Measurements from ENCODE around the gene PSMB7.

PSMB7 gene

GRCh38 chr9:124403246-124403645 lies 12.0 kb downstream of the PSMB7 start:
- no peaks in the 10 kb centered on the region for H3K27me3 ChIP-seq (ENCODE audit: low read depth, low read length)
- H3K4me1 ChIP-seq (ENCODE audit: control insufficient read depth in 1 of 2, insufficient read depth in 2 of 2, low read length in 2 of 2) = peaks cover 0 to 19% of the 10 kb centered on the region in 2 donors
- H3K27ac ChIP-seq (ENCODE audit: low read length) = no peak overlapping the region
- no peaks in the 10 kb centered on the region for H3K9me3 ChIP-seq (ENCODE audit: control insufficient read depth in 1 of 2, low read length in 2 of 2)
- H3K36me3 ChIP-seq (ENCODE audit: control insufficient read depth in 1 of 2, insufficient read depth in 2 of 2, low read length in 2 of 2) = peaks cover 31 to 62% of the 10 kb centered on the region in 2 donors
- H3K4me3 ChIP-seq (ENCODE audit: low read depth in 1 of 2, low read length in 2 of 2) = no peak overlapping the region

DNA sequence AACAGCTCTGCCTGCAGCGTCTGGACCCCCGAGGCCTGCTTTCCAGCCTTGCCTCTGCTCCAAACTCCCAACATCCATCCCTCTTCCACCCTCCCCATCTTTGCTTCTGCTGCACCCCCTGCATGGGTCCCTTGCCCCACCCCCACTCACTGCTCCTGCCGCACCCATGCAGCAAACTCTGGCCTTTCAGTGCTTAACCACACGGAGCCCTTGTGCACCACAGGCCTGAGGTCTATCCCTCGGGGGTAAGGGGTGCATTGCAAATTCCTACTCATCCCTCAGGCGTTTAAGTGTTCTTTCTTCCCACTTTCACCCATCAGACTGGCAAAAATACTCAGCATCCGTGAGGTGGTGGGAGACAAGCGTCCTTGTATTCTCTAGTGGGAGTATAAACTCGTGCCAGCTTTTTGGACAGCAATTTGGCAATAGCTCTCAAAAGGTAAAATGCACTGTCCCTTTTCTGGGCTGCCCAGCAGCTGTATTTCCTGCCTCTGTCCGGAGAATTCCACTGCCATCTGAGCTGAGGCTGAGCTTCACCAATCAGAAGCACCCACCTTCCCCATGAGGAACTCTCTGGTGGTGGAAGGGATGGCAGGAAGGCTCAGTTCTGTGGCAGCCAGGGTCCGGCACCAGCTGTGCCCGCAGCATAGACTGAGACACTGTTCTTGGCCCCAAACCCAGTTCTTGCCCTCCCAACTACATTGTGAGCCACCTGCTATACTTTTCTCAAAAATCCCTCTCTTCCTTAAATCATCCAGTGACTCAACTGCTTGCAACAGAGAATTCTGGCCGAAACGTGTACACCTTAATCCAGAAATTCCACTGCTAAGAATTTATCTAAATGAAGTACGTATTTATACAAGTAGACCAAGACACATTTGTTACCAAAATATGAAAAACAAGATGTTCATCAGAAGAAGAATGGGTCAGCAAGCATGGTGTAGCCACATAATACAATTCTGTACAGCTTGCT lies 15.0 kb downstream of the PSMB7 start:
- no peaks in the 10 kb centered on the region for H3K27me3 ChIP-seq (ENCODE audit: low read depth, low read length)
- H3K36me3 ChIP-seq (ENCODE audit: control insufficient read depth in 1 of 2, insufficient read depth in 2 of 2, low read length in 2 of 2) = peaks cover 29 to 39% of the 10 kb centered on the region in 2 donors
- H3K27ac ChIP-seq (ENCODE audit: low read length) = no peak overlapping the region
- H3K4me3 ChIP-seq (ENCODE audit: low read depth in 1 of 2, low read length in 2 of 2) = no peak overlapping the region
- no peaks in the 10 kb centered on the region for H3K9me3 ChIP-seq (ENCODE audit: control insufficient read depth in 1 of 2, low read length in 2 of 2)
- H3K4me1 ChIP-seq (ENCODE audit: control insufficient read depth in 1 of 2, insufficient read depth in 2 of 2, low read length in 2 of 2) = peaks cover 0 to 19% of the 10 kb centered on the region in 2 donors

GRCh38 chr9:124399323-124399967 lies 15.8 kb downstream of the PSMB7 start:
- H3K27ac ChIP-seq (ENCODE audit: low read length) = no peak overlapping the region
- H3K9me3 ChIP-seq (ENCODE audit: control insufficient read depth in 1 of 2, low read length in 2 of 2) = no peaks in the 10 kb centered on the region
- H3K27me3 ChIP-seq (ENCODE audit: low read depth, low read length) = no peaks in the 10 kb centered on the region
- peaks cover 0 to 19% of the 10 kb centered on the region in 2 donors for H3K4me1 ChIP-seq (ENCODE audit: control insufficient read depth in 1 of 2, insufficient read depth in 2 of 2, low read length in 2 of 2)
- peaks cover 29 to 34% of the 10 kb centered on the region in 2 donors for H3K36me3 ChIP-seq (ENCODE audit: control insufficient read depth in 1 of 2, insufficient read depth in 2 of 2, low read length in 2 of 2)
- H3K4me3 ChIP-seq (ENCODE audit: low read depth in 1 of 2, low read length in 2 of 2) = no peak overlapping the region

- H3K4me1 ChIP-seq (ENCODE audit: control insufficient read depth in 1 of 2, insufficient read depth in 2 of 2, low read length in 2 of 2) = peaks cover 0 to 22% of the 10 kb centered on the region in 2 donors
- no peak overlapping the region for H3K27ac ChIP-seq (ENCODE audit: low read length)
- H3K27me3 ChIP-seq (ENCODE audit: low read depth, low read length) = no peaks in the 10 kb centered on the region
- no peak overlapping the region for H3K4me3 ChIP-seq (ENCODE audit: low read depth in 1 of 2, low read length in 2 of 2)
- H3K9me3 ChIP-seq (ENCODE audit: control insufficient read depth in 1 of 2, low read length in 2 of 2) = no peaks in the 10 kb centered on the region
- peaks cover 24 to 25% of the 10 kb centered on the region in 2 donors for H3K36me3 ChIP-seq (ENCODE audit: control insufficient read depth in 1 of 2, insufficient read depth in 2 of 2, low read length in 2 of 2)
Measured at GRCh38 chr9:124398191-124398935, 16.9 kb downstream of the PSMB7 start.

GRCh38 chr9:124395826-124396225 lies 19.4 kb downstream of the PSMB7 start:
- no peak overlapping the region for H3K27ac ChIP-seq (ENCODE audit: low read length)
- no peaks in the 10 kb centered on the region for H3K9me3 ChIP-seq (ENCODE audit: control insufficient read depth in 1 of 2, low read length in 2 of 2)
- H3K4me3 ChIP-seq (ENCODE audit: low read depth in 1 of 2, low read length in 2 of 2) = no peak overlapping the region
- peaks cover 11 to 16% of the 10 kb centered on the region in 2 donors for H3K36me3 ChIP-seq (ENCODE audit: control insufficient read depth in 1 of 2, insufficient read depth in 2 of 2, low read length in 2 of 2)
- H3K4me1 ChIP-seq (ENCODE audit: control insufficient read depth in 1 of 2, insufficient read depth in 2 of 2, low read length in 2 of 2) = peaks cover 9 to 37% of the 10 kb centered on the region in 2 donors
- no peaks in the 10 kb centered on the region for H3K27me3 ChIP-seq (ENCODE audit: low read depth, low read length)

- Histone ChIP-seq H3K27me3 (ENCODE audit: low read depth, low read length) (no peaks in the 10 kb centered on the region), H3K9me3 (ENCODE audit: control insufficient read depth in 1 of 2, low read length in 2 of 2) (no peaks in the 10 kb centered on the region), H3K4me3 (ENCODE audit: low read depth in 1 of 2, low read length in 2 of 2) (no peak overlapping the region), H3K36me3 (ENCODE audit: control insufficient read depth in 1 of 2, insufficient read depth in 2 of 2, low read length in 2 of 2) (peaks cover 4 to 11% of the 10 kb centered on the region in 2 donors), H3K27ac (ENCODE audit: low read length) (no peak overlapping the region), H3K4me1 (ENCODE audit: control insufficient read depth in 1 of 2, insufficient read depth in 2 of 2, low read length in 2 of 2) (peaks cover 14 to 36% of the 10 kb centered on the region in 2 donors)
Measured at GRCh38 chr9:124394596-124394995, 20.6 kb downstream of the PSMB7 start.

- H3K4me3 ChIP-seq (ENCODE audit: low read depth in 1 of 2, low read length in 2 of 2) = no peak overlapping the region
- peaks cover 14 to 34% of the 10 kb centered on the region in 2 donors for H3K4me1 ChIP-seq (ENCODE audit: control insufficient read depth in 1 of 2, insufficient read depth in 2 of 2, low read length in 2 of 2)
- H3K36me3 ChIP-seq (ENCODE audit: control insufficient read depth in 1 of 2, insufficient read depth in 2 of 2, low read length in 2 of 2) = peaks cover 4 to 11% of the 10 kb centered on the region in 2 donors
- no peaks in the 10 kb centered on the region for H3K27me3 ChIP-seq (ENCODE audit: low read depth, low read length)
- H3K9me3 ChIP-seq (ENCODE audit: control insufficient read depth in 1 of 2, low read length in 2 of 2) = no peaks in the 10 kb centered on the region
- no peak overlapping the region for H3K27ac ChIP-seq (ENCODE audit: low read length)
Measured at GRCh38 chr9:124394167-124394566, 21.1 kb downstream of the PSMB7 start.

GRCh38 chr9:124392871-124393460 lies 22.3 kb downstream of the PSMB7 start:
- Histone ChIP-seq H3K36me3 (ENCODE audit: control insufficient read depth in 1 of 2, insufficient read depth in 2 of 2, low read length in 2 of 2) (peaks cover 4 to 11% of the 10 kb centered on the region in 2 donors), H3K4me3 (ENCODE audit: low read depth in 1 of 2, low read length in 2 of 2) (no peak overlapping the region), H3K27me3 (ENCODE audit: low read depth, low read length) (no peaks in the 10 kb centered on the region), H3K9me3 (ENCODE audit: control insufficient read depth in 1 of 2, low read length in 2 of 2) (no peaks in the 10 kb centered on the region), H3K27ac (ENCODE audit: low read length) (no peak overlapping the region), H3K4me1 (ENCODE audit: control insufficient read depth in 1 of 2, insufficient read depth in 2 of 2, low read length in 2 of 2) (peaks cover 14 to 33% of the 10 kb centered on the region in 2 donors)

- H3K27ac ChIP-seq (ENCODE audit: low read length) = no peak overlapping the region
- no peaks in the 10 kb centered on the region for H3K27me3 ChIP-seq (ENCODE audit: low read depth, low read length)
- peaks cover 4 to 11% of the 10 kb centered on the region in 2 donors for H3K36me3 ChIP-seq (ENCODE audit: control insufficient read depth in 1 of 2, insufficient read depth in 2 of 2, low read length in 2 of 2)
- peaks cover 14 to 33% of the 10 kb centered on the region in 2 donors for H3K4me1 ChIP-seq (ENCODE audit: control insufficient read depth in 1 of 2, insufficient read depth in 2 of 2, low read length in 2 of 2)
- no peaks in the 10 kb centered on the region for H3K9me3 ChIP-seq (ENCODE audit: control insufficient read depth in 1 of 2, low read length in 2 of 2)
- no peak overlapping the region for H3K4me3 ChIP-seq (ENCODE audit: low read depth in 1 of 2, low read length in 2 of 2)
Measured at GRCh38 chr9:124392254-124392870, 22.9 kb downstream of the PSMB7 start.

DNA sequence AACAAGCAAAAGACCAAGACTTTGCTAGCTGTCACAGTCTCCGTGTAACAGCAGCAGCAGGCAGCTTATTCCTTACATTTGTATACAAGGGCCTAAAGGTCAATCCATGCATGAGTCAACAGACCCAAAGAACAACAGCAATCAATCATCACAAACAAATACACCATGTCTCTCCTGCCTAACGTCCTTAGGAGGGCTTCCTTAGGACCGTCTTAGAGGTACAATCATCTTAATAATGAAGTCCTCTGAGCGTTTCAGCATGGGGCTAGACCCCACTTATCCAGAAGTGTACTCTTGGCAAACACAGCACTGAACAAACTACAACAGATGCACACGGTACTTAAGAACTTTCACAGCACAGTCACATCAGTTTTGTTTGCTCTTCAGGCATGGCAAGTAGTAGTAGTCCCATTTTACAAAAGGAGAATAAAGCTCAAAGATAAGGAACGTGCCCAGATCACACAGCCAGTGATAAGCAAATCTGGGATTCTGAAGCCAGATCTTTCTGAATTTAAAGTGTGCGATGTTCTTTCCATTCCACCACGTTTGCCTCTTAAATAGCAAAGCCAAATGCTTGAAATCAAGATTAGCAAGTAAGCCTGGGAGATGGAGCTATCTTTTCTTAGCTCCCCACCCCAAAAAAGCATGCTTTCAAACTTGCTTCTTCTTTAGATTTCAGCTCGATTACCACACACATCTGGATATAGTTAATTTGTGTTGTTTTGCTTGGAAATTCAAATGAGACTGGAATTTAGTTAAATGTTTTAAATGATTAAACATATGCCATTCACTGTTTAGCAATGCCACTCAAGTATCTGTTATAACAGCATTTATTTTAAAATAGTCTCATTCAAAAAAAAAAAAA lies 24.2 kb downstream of the PSMB7 start:
- no peaks in the 10 kb centered on the region for H3K27me3 ChIP-seq (ENCODE audit: low read depth, low read length)
- no peaks in the 10 kb centered on the region for H3K9me3 ChIP-seq (ENCODE audit: control insufficient read depth in 1 of 2, low read length in 2 of 2)
- H3K27ac ChIP-seq (ENCODE audit: low read length) = no peak overlapping the region
- peaks cover 14 to 33% of the 10 kb centered on the region in 2 donors for H3K4me1 ChIP-seq (ENCODE audit: control insufficient read depth in 1 of 2, insufficient read depth in 2 of 2, low read length in 2 of 2)
- no peak overlapping the region for H3K4me3 ChIP-seq (ENCODE audit: low read depth in 1 of 2, low read length in 2 of 2)
- H3K36me3 ChIP-seq (ENCODE audit: control insufficient read depth in 1 of 2, insufficient read depth in 2 of 2, low read length in 2 of 2) = peaks cover 0 to 7% of the 10 kb centered on the region in 2 donors
